GM18907 (cell line): Measurements from ENCODE around the gene GPR25.
"Not testable (repeated sequence)": the region's sequence is repeated elsewhere in the genome, so short reads cannot be mapped to it uniquely, and the experiment has no call there.

Experiments used
- ATAC-seq: cut with Tn5 transposase; IDR thresholded peaks from one replicate; pipeline ENCODE4 v1.9.1; 2021; ENCODE audit warnings: mild to moderate bottlenecking, moderate library complexity; ENCODE audit not compliant: unreplicated experiment

Gene GPR25

GRCh38 chr1:200909071-200909470 is 36.3 kb downstream of the GPR25 start:
- ATAC-seq, result peak; percentile 21

GRCh38 chr1:200909757-200910239 is 37.0 kb downstream of the GPR25 start:
- peak; percentile 62 for ATAC-seq

- no peak for ATAC-seq
Observed at GRCh38 chr1:200911361-200911760, 38.6 kb downstream of the GPR25 start.

GRCh38 chr1:200911936-200912335 is 39.2 kb downstream of the GPR25 start:
- ATAC-seq, result not testable (repeated sequence)

- ATAC-seq, result no peak
Observed at GRCh38 chr1:200912737-200913407, 40.1 kb downstream of the GPR25 start.

- no peak for ATAC-seq
Observed at GRCh38 chr1:200916152-200916551, 43.4 kb downstream of the GPR25 start.

- ATAC-seq, result no peak
Observed at GRCh38 chr1:200916681-200917080, 43.9 kb downstream of the GPR25 start.

GRCh38 chr1:200917291-200917817 is 44.6 kb downstream of the GPR25 start:
- ATAC-seq, result no peak

- no peak for ATAC-seq
Observed at GRCh38 chr1:200918006-200918405, 45.2 kb downstream of the GPR25 start.

GRCh38 chr1:200919386-200919785 is 46.6 kb downstream of the GPR25 start:
- no peak for ATAC-seq

- no peak for ATAC-seq
Observed at GRCh38 chr1:200921571-200922110, 48.9 kb downstream of the GPR25 start.

- no peak for ATAC-seq
Observed at GRCh38 chr1:200922406-200922805, 49.6 kb downstream of the GPR25 start.

- ATAC-seq, result no peak
Observed at GRCh38 chr1:200923601-200924000, 50.8 kb downstream of the GPR25 start.
